Retinal pigment epithelial cell (primary cell): ENCODE measurements around the gene LUZP1.

Source experiments
- DNase-seq: peaks from one replicate; pipeline ENCODE4 v3.0.0-alpha.2; 2010; ENCODE audit warnings: low read depth
- H3K4me3 ChIP-seq: 2 replicates; pipeline ENCODE4 v1.5.1; 2011; ENCODE audit warnings: mild to moderate bottlenecking, low read length, control low read depth, moderate library complexity
- TF ChIP-seq, protein P1 (sequence below): conservative IDR thresholded peaks from 2 replicates; pipeline ENCODE4 v1.5.1; 2011; ENCODE audit warnings: low read depth, low read length, control low read depth, inconsistent platforms

LUZP1 gene

DNA sequence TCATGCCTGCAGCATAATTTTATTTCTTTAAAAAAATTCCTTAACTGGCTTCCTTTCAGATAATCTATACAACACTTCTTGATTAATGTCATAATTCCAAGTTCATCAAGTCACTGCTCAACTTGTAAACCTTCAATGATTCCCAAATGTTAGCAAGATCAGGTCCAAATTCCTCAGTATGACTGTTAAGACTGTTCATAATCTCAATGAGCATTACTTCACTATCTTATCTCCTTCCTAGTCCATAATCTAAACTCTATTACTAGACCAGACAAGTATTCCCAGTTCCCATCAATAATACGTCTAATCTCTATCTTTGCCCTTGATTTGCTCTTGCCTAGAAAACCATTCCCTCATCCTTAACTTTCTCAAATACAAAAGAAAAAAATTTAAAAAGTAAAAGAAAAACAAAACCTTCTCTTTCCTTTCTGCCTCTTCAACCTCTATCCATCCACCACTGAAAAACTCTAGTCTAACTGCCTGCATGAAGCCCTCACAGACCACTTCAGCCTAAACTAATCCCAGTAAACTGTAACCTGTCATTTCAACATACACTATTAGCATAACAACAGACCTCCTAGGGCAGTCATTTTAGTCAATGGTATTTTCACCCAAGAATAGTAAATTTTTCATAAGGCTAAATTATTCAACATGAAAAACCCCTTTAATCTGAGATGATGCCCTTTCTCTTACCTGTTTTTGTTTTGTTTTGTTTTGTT is 15.5 kb downstream of the LUZP1 start:
- TF ChIP-seq, protein P1, sequence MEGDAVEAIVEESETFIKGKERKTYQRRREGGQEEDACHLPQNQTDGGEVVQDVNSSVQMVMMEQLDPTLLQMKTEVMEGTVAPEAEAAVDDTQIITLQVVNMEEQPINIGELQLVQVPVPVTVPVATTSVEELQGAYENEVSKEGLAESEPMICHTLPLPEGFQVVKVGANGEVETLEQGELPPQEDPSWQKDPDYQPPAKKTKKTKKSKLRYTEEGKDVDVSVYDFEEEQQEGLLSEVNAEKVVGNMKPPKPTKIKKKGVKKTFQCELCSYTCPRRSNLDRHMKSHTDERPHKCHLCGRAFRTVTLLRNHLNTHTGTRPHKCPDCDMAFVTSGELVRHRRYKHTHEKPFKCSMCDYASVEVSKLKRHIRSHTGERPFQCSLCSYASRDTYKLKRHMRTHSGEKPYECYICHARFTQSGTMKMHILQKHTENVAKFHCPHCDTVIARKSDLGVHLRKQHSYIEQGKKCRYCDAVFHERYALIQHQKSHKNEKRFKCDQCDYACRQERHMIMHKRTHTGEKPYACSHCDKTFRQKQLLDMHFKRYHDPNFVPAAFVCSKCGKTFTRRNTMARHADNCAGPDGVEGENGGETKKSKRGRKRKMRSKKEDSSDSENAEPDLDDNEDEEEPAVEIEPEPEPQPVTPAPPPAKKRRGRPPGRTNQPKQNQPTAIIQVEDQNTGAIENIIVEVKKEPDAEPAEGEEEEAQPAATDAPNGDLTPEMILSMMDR: no peak
- H3K4me3 ChIP-seq: no peak overlapping the region
- no peak for DNase-seq

DNA sequence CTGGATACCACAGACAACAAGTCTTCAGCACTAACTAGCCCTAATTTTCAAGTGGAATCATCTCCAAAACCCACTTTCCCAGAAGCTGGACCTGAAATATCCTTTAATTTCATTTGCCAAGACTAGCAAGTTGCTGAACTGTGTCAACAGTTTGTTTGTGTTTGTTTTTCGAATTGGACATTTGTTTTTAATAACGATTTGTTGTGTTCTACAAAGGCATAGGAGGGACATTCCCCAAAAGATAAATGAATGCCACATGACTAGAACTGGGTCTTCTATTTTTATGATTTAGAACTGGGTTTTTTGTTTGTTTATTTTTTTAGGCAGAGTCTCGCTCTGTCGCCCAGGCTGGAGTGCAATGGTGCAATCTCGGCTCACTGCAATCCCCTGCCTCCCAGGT is 17.9 kb downstream of the LUZP1 start:
- no peak for DNase-seq
- H3K4me3 ChIP-seq: no peak overlapping the region
- TF ChIP-seq, protein P1: no peak

DNA sequence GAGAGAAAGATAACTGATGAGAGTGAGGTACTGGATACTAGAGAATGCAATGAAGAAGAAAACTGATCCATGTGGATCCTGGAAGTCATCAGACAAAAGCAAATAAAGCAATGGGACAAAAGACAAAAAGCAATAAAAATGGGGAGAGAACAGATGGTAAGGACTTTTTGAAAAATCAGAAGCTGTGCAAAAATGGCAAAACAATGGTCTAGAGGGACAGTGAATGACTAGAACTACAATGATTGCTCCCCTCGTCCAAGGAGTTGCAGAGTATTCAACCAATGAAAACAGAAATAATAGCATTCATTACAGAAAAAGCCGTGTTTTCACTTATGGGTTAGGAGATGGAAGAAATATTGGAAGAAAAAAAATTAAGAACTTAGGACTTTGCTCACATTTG is 18.5 kb downstream of the LUZP1 start:
- no peak for DNase-seq
- H3K4me3 ChIP-seq: no peak overlapping the region
- TF ChIP-seq, protein P1: no peak

DNA sequence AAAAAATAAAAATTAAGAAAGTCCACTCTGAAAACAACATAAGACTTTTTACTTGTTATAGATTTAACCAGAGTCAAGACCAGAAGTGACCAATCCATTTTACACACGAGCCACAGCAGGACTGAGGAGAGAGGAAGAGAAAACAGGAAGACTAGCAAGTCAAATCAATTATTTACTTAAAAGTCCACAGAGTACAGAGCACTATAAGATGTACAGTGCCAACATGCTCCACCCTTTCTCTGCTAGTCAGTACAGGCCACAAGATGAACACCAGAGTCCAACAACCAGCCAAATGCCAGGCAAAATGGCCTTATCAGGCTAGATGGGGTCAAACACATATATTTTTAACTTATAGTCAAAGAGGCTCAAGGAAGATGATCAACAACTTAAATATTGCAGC is 19.5 kb downstream of the LUZP1 start:
- TF ChIP-seq, protein P1: no peak
- H3K4me3 ChIP-seq: no peak overlapping the region
- no peak for DNase-seq

DNA sequence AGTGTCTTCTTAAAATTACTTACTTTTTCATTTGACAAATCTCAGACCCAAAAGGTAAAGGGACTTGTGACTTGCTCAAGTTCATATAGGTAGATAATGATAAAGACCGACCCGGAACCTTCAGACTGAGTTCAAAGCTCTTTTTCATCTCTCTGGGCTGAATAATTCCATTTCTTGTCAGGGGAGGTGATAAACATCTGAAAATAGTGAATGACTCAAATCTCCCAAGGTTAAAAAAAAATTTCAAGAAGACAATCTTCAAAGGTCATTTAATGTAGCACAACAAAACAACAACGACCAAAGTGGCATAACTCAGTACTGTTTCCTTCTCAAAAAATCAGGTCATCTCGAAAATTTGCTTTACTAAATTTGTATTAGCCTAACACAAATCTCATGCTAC is 20.6 kb downstream of the LUZP1 start:
- TF ChIP-seq, protein P1: no peak
- no peak for DNase-seq
- H3K4me3 ChIP-seq: no peak overlapping the region

DNA sequence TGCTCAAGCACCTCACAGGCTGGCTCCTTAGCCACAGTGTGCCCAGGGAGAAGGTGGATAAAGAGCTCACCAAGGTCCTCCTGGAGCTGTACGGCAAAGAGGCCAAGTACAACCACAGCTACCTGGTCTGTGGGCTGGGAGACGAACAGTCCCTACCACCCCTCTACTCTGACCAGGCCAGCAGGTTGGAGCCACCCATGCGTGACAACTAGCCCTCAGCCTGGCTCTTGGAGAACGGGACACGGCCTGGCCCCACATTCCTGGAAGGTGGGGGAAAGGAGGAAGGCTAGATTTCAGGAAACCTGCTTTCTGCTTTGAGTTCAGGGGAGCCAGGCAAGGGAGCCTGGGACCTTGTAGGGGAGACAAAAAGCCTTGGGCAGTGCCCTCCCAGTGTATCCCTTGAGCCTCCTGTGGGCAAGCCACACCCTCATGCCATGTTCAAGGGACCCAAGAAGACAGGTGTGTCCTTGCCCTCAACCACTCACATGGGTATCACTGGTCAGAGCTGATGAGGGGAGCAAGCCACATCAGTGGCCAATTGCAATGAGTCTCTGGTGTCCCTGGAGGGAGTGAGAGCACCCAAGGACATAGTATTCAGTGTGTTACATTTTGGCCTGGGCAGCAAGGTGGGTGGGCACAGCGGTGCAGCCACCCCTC is 27.6 kb downstream of the LUZP1 start:
- H3K4me3 ChIP-seq: no peak overlapping the region
- no peak for DNase-seq
- TF ChIP-seq, protein P1: no peak

DNA sequence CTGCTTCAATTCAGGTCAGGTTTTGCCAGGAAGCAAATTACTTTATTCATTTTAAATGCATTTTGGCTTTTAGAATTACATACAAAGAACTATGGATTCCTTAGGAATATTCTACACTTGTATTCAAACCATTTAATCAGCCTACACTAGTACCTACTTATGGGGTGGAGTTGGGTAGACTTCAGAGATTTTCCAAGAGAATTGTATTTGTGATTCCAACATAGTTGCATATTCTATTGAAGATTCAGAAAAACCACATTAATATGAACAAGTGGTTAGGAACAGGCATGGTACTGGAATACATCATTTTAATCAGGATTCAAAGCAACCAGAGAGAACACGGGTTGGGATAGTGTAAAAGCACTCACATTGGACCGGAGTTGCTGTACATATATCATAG is 33.4 kb downstream of the LUZP1 start:
- TF ChIP-seq, protein P1: no peak
- H3K4me3 ChIP-seq: no peak overlapping the region
- no peak for DNase-seq
